ENCODE measurements around the gene TMEM132E. TPM values are rescaled to one million over a fixed set of nuclear protein-coding genes. Genes with fewer than 3 reads are reported as not detected.
A peak's percentile ranks its signal among the peaks of the same experiment; 100 is the strongest.
"Not testable (repeated sequence)": the region's sequence is repeated elsewhere in the genome, so short reads cannot be mapped to it uniquely, and the experiment has no call there.

The TMEM132E gene
- total RNA-seq, 3 donors from 2014 or later: under 0.01 TPM; not detected in 1

DNA sequence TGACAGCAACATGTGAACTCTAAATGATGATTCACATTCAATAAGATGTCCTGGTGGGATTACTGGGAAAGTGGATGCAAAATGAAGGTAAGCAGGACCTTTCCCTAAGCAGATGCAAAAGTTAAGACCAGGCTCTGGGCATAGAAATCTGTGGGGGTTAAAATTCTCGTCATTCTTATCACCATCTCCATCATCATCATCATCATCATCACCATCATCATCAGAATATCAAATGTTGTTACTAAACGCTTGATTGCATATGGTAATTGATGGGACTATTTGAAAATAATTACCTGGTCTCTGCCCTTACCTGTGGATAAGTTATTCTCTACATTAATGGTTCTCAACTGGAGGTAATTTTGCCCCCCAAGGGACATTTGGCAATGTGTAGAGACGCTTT, 41.9 kb upstream of the TMEM132E start:
- intact Hi-C loops (cut with DNase I; ENCODE audit: low total_unique reads): no loop called here

DNA sequence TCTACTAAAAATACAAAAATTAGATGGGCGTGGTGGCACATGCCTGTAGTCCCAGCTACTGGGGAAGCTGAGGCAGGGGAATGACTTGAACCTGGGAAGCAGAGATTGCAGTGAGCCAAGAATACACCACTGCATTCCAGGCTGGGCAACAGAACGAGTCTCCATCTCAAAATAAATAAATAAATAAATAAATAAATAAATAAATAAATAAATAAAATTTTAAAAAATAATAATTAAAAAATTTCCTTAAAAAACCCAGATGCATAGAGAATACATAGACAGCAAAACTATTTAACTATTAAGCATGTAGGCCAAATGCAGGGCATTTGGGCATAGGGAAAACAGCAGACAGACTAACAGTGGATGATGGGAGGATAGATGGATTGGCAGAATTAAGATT, 40.8 kb upstream of the TMEM132E start:
- intact Hi-C loops (cut with DNase I; ENCODE audit: low total_unique reads); H3K4me1 ChIP-seq; DNase-seq (ENCODE audit: low spot score in 2 of 2); H3K36me3 ChIP-seq; H3K4me3 ChIP-seq; H3K9me3 ChIP-seq; H3K27ac ChIP-seq: not testable (repeated sequence)
- peaks cover 0 to 20% of the 10 kb centered on the region in 2 donors for H3K27me3 ChIP-seq

More for the DNA sequence above, 41.9 kb upstream of the TMEM132E start:
- Histone ChIP-seq H3K27me3 (peaks cover 0 to 24% of the 10 kb centered on the region in 2 donors), H3K36me3 (no peaks in the 10 kb centered on the region), H3K27ac (no peak overlapping the region), H3K4me1 (no peaks in the 10 kb centered on the region), H3K9me3 (no peaks in the 10 kb centered on the region), H3K4me3 (no peak overlapping the region)
- no peak for DNase-seq (ENCODE audit: low spot score in 2 of 2)
- TF ChIP-seq POLR2A (IDR thresholded peaks at IDR 0.05) (no peak), POLR2AphosphoS5 (IDR thresholded peaks at IDR 0.05) (no peak)
- TF ChIP-seq, protein P1, sequence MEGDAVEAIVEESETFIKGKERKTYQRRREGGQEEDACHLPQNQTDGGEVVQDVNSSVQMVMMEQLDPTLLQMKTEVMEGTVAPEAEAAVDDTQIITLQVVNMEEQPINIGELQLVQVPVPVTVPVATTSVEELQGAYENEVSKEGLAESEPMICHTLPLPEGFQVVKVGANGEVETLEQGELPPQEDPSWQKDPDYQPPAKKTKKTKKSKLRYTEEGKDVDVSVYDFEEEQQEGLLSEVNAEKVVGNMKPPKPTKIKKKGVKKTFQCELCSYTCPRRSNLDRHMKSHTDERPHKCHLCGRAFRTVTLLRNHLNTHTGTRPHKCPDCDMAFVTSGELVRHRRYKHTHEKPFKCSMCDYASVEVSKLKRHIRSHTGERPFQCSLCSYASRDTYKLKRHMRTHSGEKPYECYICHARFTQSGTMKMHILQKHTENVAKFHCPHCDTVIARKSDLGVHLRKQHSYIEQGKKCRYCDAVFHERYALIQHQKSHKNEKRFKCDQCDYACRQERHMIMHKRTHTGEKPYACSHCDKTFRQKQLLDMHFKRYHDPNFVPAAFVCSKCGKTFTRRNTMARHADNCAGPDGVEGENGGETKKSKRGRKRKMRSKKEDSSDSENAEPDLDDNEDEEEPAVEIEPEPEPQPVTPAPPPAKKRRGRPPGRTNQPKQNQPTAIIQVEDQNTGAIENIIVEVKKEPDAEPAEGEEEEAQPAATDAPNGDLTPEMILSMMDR (IDR thresholded peaks at IDR 0.05): no peak

DNA sequence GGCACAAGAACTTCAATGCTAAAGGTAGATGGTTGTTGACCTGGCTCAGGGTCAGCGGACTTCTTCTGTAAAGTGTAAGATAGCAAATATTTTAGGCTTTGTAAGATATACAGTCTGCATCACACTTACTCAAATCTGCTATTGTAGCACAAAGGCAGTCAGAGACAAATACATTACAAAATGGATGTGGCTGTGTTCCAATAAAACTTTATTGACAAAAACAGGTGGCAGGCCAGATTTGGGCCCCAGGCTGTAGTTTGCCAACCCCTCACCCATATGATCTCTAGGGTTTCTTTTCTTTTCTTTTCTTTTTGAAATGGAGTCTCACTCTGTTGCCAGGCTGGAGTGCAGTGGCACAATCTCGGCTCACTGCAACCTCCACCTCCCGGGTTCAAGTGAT, 39.5 kb upstream of the TMEM132E start:
- intact Hi-C loops (cut with DNase I; ENCODE audit: low total_unique reads): loop anchor here (10.0 kb wide), 1 partner anchor 575 kb away; the partner anchor contains the start of gene RAD51D
- TF ChIP-seq, protein P1 (IDR thresholded peaks at IDR 0.05): no peak
- no peak for TF ChIP-seq POLR2AphosphoS5 (IDR thresholded peaks at IDR 0.05)
- no peak for TF ChIP-seq POLR2A (IDR thresholded peaks at IDR 0.05)
- H3K27me3 ChIP-seq: peaks cover 0 to 20% of the 10 kb centered on the region in 2 donors

DNA sequence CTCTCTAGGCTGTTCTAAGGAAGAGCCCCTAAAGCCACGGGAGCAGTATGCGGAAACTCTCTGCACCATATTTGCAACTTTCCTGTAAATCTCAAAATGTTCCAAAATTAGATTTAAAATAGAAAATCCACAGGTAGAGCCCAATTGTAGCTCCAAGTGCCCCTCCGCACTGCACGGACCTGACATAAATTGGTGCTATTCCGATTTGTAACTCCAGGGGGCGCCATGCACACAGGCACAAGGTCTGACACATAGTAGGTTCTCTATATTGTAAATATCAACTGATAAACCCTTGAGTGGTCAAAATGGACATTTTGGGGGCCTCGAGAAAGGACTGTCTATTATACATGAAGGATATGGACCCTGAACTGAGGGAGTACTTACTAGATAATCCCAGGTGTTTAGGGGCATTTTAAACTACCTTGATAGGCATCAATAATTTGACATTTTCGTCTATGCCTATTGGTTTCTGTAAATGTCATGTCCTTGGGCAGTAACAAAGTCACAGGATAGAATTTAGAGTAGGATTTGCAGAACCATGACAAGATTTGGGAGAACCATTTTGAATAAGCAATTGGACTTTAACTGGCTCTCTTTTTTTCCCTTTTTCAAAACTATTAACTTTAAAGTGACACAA, 36.6 kb upstream of the TMEM132E start:
- intact Hi-C loops (cut with DNase I; ENCODE audit: low total_unique reads): loop anchor here (10.0 kb wide), 1 partner anchor 572 kb away; the partner anchor contains the start of gene RAD51D
- no peak overlapping the region for H3K27ac ChIP-seq

More for the DNA sequence above, 39.5 kb upstream of the TMEM132E start:
- Histone ChIP-seq H3K27ac (no peak overlapping the region), H3K4me3 (no peak overlapping the region), H3K9me3 (no peaks in the 10 kb centered on the region), H3K4me1 (no peaks in the 10 kb centered on the region), H3K36me3 (no peaks in the 10 kb centered on the region)
- DNase-seq (ENCODE audit: low spot score in 2 of 2): no peak

DNA sequence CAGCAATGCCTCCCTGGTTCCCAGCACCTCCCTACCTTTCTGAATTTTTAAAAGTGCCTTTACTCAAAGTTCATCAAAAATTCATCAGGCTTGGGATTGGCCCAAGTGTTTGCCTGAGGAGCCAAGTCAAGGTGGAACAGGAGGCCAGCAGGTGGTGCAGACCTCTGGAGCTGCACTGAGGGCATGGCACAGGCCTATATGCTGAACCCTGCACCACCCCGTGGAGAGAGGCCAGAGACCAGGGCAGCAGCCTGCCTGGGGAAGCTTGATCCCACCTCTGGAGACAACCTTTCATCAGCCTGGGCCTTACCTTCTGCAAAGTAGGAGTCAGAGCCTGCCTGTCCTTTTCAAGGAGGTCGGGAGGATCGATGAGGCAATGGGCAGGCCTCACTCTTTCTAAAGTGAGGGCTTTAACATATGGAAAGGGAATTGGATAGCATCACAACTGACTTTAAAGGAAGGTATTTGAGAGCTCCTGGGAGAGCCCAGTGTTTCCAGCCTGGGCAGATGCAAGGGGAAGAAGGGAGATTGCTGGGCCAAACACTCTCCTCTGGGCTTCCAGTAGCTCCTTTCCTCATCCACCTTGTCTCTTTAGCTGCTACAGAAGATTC, 31.8 kb upstream of the TMEM132E start:
- H3K27ac ChIP-seq: no peak overlapping the region
- H3K36me3 ChIP-seq: no peaks in the 10 kb centered on the region
- no peaks in the 10 kb centered on the region for H3K4me1 ChIP-seq
- TF ChIP-seq, protein P1 (IDR thresholded peaks at IDR 0.05): no peak
- H3K9me3 ChIP-seq: no peaks in the 10 kb centered on the region
- H3K4me3 ChIP-seq: no peak overlapping the region
- no peak for DNase-seq (ENCODE audit: low spot score in 2 of 2)
- intact Hi-C loops (cut with DNase I; ENCODE audit: low total_unique reads): loop anchor here (10.0 kb wide), 1 partner anchor 567 kb away; the partner anchor contains the start of gene RAD51D
- H3K27me3 ChIP-seq: peaks cover 0 to 14% of the 10 kb centered on the region in 2 donors

More for the DNA sequence above, 36.6 kb upstream of the TMEM132E start:
- TF ChIP-seq, protein P1 (IDR thresholded peaks at IDR 0.05): peak; percentile 55 to 67 (median 64)
- TF ChIP-seq POLR2AphosphoS5 (IDR thresholded peaks at IDR 0.05): no peak
- Histone ChIP-seq H3K36me3 (no peaks in the 10 kb centered on the region), H3K9me3 (no peaks in the 10 kb centered on the region), H3K4me1 (no peaks in the 10 kb centered on the region), H3K4me3 (no peak overlapping the region), H3K27me3 (peaks cover 0 to 10% of the 10 kb centered on the region in 2 donors)
- no peak for DNase-seq (ENCODE audit: low spot score in 2 of 2)

Measured in breast epithelium (tissue), 4 donors.